Neuronal stem cell (in vitro differentiated cells): ENCODE measurements around the gene MGST3.
"Not testable (repeated sequence)": the region's sequence is repeated elsewhere in the genome, so short reads cannot be mapped to it uniquely, and the experiment has no call there.

Experiments
- DNase-seq: peaks from one replicate; pipeline ENCODE4 v3.0.0-alpha.2; 2013; ENCODE audit warnings: low spot score
- H2AFZ ChIP-seq: one replicate; pipeline ENCODE4 v1.6.1; 2013; ENCODE audit warnings: mild to moderate bottlenecking, low read length, inconsistent platforms
- H2AK5ac ChIP-seq: 2 replicates; pipeline ENCODE4 v1.6.1; 2013; ENCODE audit warnings: low read depth, mild to moderate bottlenecking, inconsistent platforms, low read length, moderate library complexity, mixed read lengths
- H2BK120ac ChIP-seq: 2 replicates; pipeline ENCODE4 v1.6.1; 2013; ENCODE audit warnings: low read depth, mild to moderate bottlenecking, inconsistent platforms, low read length, moderate library complexity, mixed read lengths
- H2BK12ac ChIP-seq: one replicate; pipeline ENCODE4 v1.6.1; 2013; ENCODE audit warnings: low read length, inconsistent platforms
- H2BK15ac ChIP-seq: 2 replicates; pipeline ENCODE4 v1.6.1; 2013; ENCODE audit warnings: mild to moderate bottlenecking, low read length, inconsistent platforms, mixed read lengths
- H2BK5ac ChIP-seq: one replicate; pipeline ENCODE4 v1.6.1; 2013; ENCODE audit warnings: inconsistent platforms, mild to moderate bottlenecking, low read length, moderate library complexity
- H3K14ac ChIP-seq: one replicate; pipeline ENCODE4 v1.6.1; 2013; ENCODE audit warnings: low read length, inconsistent platforms
- H3K18ac ChIP-seq: 2 replicates; pipeline ENCODE4 v1.6.1; 2013; ENCODE audit warnings: low read length, inconsistent platforms
- H3K23ac ChIP-seq: 2 replicates; pipeline ENCODE4 v1.6.1; 2013; ENCODE audit warnings: low read depth, mild to moderate bottlenecking, mixed read lengths, low read length, inconsistent platforms; ENCODE audit not compliant: poor library complexity
- H3K27ac ChIP-seq: replicated peaks from 3 replicates; pipeline ENCODE4 v1.5.1; 2013; ENCODE audit warnings: low read length, inconsistent platforms
- H3K27me3 ChIP-seq, 3 experiments: 2 replicates each; pipeline ENCODE4 v1.6.1; 2013; ENCODE audit warnings: low read length in 3 of 3, mild to moderate bottlenecking in 2 of 3, inconsistent platforms in 1 of 3, low read depth in 1 of 3, mixed read lengths in 1 of 3, moderate library complexity in 1 of 3; ENCODE audit not compliant: control insufficient read depth in 3 of 3, insufficient read depth in 3 of 3
- H3K36me3 ChIP-seq, 2 donors: replicated peaks in 1 of 2; 2 replicates each; pipeline ENCODE4 v1.6.1; 2013; ENCODE audit warnings: low read length in 2 of 2; ENCODE audit not compliant: control insufficient read depth in 2 of 2, insufficient read depth in 2 of 2
- H3K4ac ChIP-seq: 2 replicates; pipeline ENCODE4 v1.6.1; 2013; ENCODE audit warnings: inconsistent platforms, mild to moderate bottlenecking, low read length, moderate library complexity
- H3K4me1 ChIP-seq, 2 donors: 1 replicate in 1 of 2; 2 replicates in 1 of 2; pipeline ENCODE4 v1.6.1; 2013; ENCODE audit warnings: low read length in 2 of 2, low read depth in 1 of 2; ENCODE audit not compliant: control insufficient read depth in 2 of 2, insufficient read depth in 1 of 2
- H3K4me2 ChIP-seq: one replicate; pipeline ENCODE4 v1.6.1; 2013; ENCODE audit warnings: mild to moderate bottlenecking, low read length, inconsistent platforms; ENCODE audit not compliant: insufficient read depth, poor library complexity, severe bottlenecking
- H3K4me3 ChIP-seq, 2 donors: 2 replicates each; pipeline ENCODE4 v1.5.1; 2013; ENCODE audit warnings: low read length in 2 of 2, mild to moderate bottlenecking in 2 of 2, inconsistent platforms in 1 of 2, moderate library complexity in 1 of 2
- H3K79me1 ChIP-seq: one replicate; pipeline ENCODE4 v1.6.1; 2013; ENCODE audit warnings: low read depth, mild to moderate bottlenecking, inconsistent platforms, low read length, moderate library complexity
- H3K9ac ChIP-seq: one replicate; pipeline ENCODE4 v1.6.1; 2013; ENCODE audit warnings: mild to moderate bottlenecking, low read depth, low read length, inconsistent platforms; ENCODE audit not compliant: poor library complexity
- H3K9me3 ChIP-seq, 2 donors: replicated peaks in 1 of 2; 2 replicates each; pipeline versions ENCODE3 to v1.6.1; 2013; ENCODE audit warnings: low read length in 2 of 2, mild to moderate bottlenecking in 2 of 2, inconsistent platforms in 1 of 2, low read depth in 1 of 2, mixed read lengths in 1 of 2, moderate library complexity in 1 of 2; ENCODE audit not compliant: control insufficient read depth in 2 of 2, insufficient read depth in 1 of 2
- H4K8ac ChIP-seq: one replicate; pipeline ENCODE4 v1.6.1; 2013; ENCODE audit warnings: low read depth, mild to moderate bottlenecking, inconsistent platforms, low read length, moderate library complexity
- H4K91ac ChIP-seq: one replicate; pipeline ENCODE4 v1.6.1; 2013; ENCODE audit warnings: low read length, low read depth, mild to moderate bottlenecking, inconsistent platforms; ENCODE audit not compliant: poor library complexity
- WGBS, 2 donors: extraction: QIAGEN DNeasy Blood & Tissue Kit; methylation state at CpG; one replicate each; pipeline ENCODE4 v1.1.7; 2013; ENCODE audit warnings: missing lambda C conversion rate in 2 of 2, mixed read lengths in 1 of 2; ENCODE audit not compliant: insufficient read length in 2 of 2, insufficient replicate concordance in 1 of 2; ENCODE audit errors: extremely low coverage in 2 of 2; 5-methylcytosine and 5-hydroxymethylcytosine counted together

MGST3 gene

DNA sequence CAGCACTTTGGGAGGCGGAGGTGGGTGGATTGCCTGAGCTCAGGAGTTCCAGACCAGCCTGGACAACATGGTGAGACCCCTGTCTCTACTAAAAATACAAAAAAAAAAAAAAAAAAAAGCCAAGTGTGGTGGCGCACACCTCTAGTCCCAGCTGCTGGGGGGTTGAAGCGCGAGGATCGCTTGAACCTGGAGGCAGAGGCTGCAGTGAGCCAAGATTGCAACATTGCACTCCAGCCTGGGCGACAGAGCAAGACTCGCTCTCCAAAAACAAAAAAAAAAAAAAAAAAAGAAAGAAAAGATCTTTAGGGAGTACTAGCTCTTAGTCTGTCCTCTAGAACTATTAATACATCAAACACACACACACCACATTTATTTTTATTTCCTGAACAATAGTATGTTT, 70.9 kb downstream of the MGST3 start:
- H3K18ac ChIP-seq, DNase-seq, H3K4me2 ChIP-seq, H3K9ac ChIP-seq, H2BK120ac ChIP-seq, H4K91ac ChIP-seq, H3K36me3 ChIP-seq, H3K14ac ChIP-seq, H2AK5ac ChIP-seq, H4K8ac ChIP-seq, H3K27me3 ChIP-seq, H3K27ac ChIP-seq, H2AFZ ChIP-seq, H3K23ac ChIP-seq, H3K4ac ChIP-seq, H3K79me1 ChIP-seq, H2BK12ac ChIP-seq, H2BK5ac ChIP-seq, H3K4me1 ChIP-seq, H3K9me3 ChIP-seq, H2BK15ac ChIP-seq, H3K4me3 ChIP-seq: not testable (repeated sequence)
- no CpG with 5 or more reads among the region's 7 CpGs for WGBS, 2 donors

DNA sequence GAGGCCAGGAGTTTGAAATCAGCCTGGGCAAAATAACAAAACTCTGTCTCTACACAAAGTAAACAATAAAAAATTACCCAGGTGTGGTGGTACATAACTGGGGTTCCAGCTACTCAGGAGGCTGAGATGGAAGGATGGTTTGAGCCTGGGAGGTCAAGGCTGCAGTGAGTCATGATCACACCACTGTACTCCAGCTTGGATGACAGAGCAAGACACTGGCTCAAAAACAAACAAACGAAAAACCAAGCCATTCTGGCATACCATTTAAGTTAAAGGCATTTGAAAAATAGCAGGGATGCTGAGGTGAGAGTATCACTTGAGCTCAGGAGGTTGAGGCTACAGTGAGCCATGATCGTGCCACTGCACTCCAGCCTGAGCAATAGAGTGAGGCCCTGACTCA, 72.6 kb downstream of the MGST3 start:
- Histone ChIP-seq H3K4me3 (no peak overlapping the region), H3K4ac (no peak overlapping the region)
- no CpG with 5 or more reads among the region's 2 CpGs for WGBS, 2 donors

More for the DNA sequence above, 72.6 kb downstream of the MGST3 start:
- no peak overlapping the region for H2BK15ac ChIP-seq
- no peak overlapping the region for H2AFZ ChIP-seq
- H4K8ac ChIP-seq: no peak overlapping the region
- no peak overlapping the region for H4K91ac ChIP-seq
- no peak overlapping the region for H3K23ac ChIP-seq
- H2AK5ac ChIP-seq: no peak overlapping the region
- H3K4me2 ChIP-seq: no peak overlapping the region
- H2BK120ac ChIP-seq: no peak overlapping the region
- H3K79me1 ChIP-seq: no peaks in the 10 kb centered on the region
- H2BK12ac ChIP-seq: no peak overlapping the region
- no peaks in the 10 kb centered on the region for H3K27me3 ChIP-seq
- DNase-seq: no peak
- no peaks in the 10 kb centered on the region for H3K4me1 ChIP-seq
- H3K18ac ChIP-seq: no peak overlapping the region
- H3K9me3 ChIP-seq: no peaks in the 10 kb centered on the region
- H3K36me3 ChIP-seq: no peaks in the 10 kb centered on the region
- H3K14ac ChIP-seq: no peak overlapping the region
- no peak overlapping the region for H2BK5ac ChIP-seq
- no peak overlapping the region for H3K27ac ChIP-seq
- no peak overlapping the region for H3K9ac ChIP-seq
